ENCODE results near the gene S100A6.
A peak's percentile ranks its signal among the peaks of the same experiment; 100 is the strongest.
"Not testable (repeated sequence)": the region's sequence is repeated elsewhere in the genome, so short reads cannot be mapped to it uniquely, and the experiment has no call there.

The S100A6 gene

GRCh38 chr1:153563991-153564390, 28.2 kb upstream of the S100A6 start:
- no peak for DNase-seq (ENCODE audit: low spot score)

GRCh38 chr1:153563483-153563901, 27.7 kb upstream of the S100A6 start:
- DNase-seq (ENCODE audit: low spot score), result no peak

GRCh38 chr1:153562021-153562420, 26.2 kb upstream of the S100A6 start:
- DNase-seq (ENCODE audit: low spot score), result not testable (repeated sequence)

GRCh38 chr1:153561466-153561985, 25.7 kb upstream of the S100A6 start:
- no peak for DNase-seq (ENCODE audit: low spot score)

GRCh38 chr1:153560771-153561465, 25.1 kb upstream of the S100A6 start:
- no peak for DNase-seq (ENCODE audit: low spot score)

GRCh38 chr1:153560241-153560640, 24.4 kb upstream of the S100A6 start:
- DNase-seq (ENCODE audit: low spot score), result no peak

GRCh38 chr1:153557877-153558276, 22.1 kb upstream of the S100A6 start:
- DNase-seq (ENCODE audit: low spot score), result no peak

GRCh38 chr1:153556348-153556747, 20.6 kb upstream of the S100A6 start:
- no peak for DNase-seq (ENCODE audit: low spot score)

GRCh38 chr1:153553830-153554541, 18.2 kb upstream of the S100A6 start:
- peak; percentile 50 for DNase-seq (ENCODE audit: low spot score)

GRCh38 chr1:153553096-153553495, 17.3 kb upstream of the S100A6 start:
- no peak for DNase-seq (ENCODE audit: low spot score)

- DNase-seq (ENCODE audit: low spot score), result no peak
Observed at GRCh38 chr1:153552335-153552734, 16.5 kb upstream of the S100A6 start.

- DNase-seq (ENCODE audit: low spot score), result no peak
Observed at GRCh38 chr1:153550827-153551500, 15.2 kb upstream of the S100A6 start.

GRCh38 chr1:153550398-153550758, 14.6 kb upstream of the S100A6 start:
- DNase-seq (ENCODE audit: low spot score), result no peak

- DNase-seq (ENCODE audit: low spot score), result no peak
Observed at GRCh38 chr1:153549741-153550397, 14.1 kb upstream of the S100A6 start.

- peak; percentile 91 for DNase-seq (ENCODE audit: low spot score)
Observed at GRCh38 chr1:153548722-153549688, 13.2 kb upstream of the S100A6 start, which contains the start of gene S100A3. TSS of gene S100A3 (minus strand) at chr1:153549258. CDS start at chr1:153548485, 773 bp downstream.

- DNase-seq (ENCODE audit: low spot score), result no peak
Observed at GRCh38 chr1:153547560-153548551, 12.1 kb upstream of the S100A6 start.

- no peak for DNase-seq (ENCODE audit: low spot score)
Observed at GRCh38 chr1:153546796-153547559, 11.2 kb upstream of the S100A6 start.

- no peak for DNase-seq (ENCODE audit: low spot score)
Observed at GRCh38 chr1:153546371-153546770, 10.6 kb upstream of the S100A6 start.
